Fibroblast of pulmonary artery (primary cell): ENCODE results near the gene TNK1.

Experiments used
- DNase-seq: peaks from one replicate; pipeline ENCODE4 v3.0.0-alpha.2; 2010; ENCODE audit warnings: low read depth
- H3K4me3 ChIP-seq: replicated peaks from 2 replicates; pipeline ENCODE4 v1.5.1; 2011; ENCODE audit warnings: low read depth, mild to moderate bottlenecking, control low read depth, low read length, moderate library complexity
- TF ChIP-seq, protein P1 (sequence below): IDR thresholded peaks from 2 replicates; pipeline ENCODE4 v1.5.1; 2011; ENCODE audit warnings: mild to moderate bottlenecking, control low read depth, low read length, inconsistent platforms; ENCODE audit errors: missing control alignments

TNK1 gene

DNA sequence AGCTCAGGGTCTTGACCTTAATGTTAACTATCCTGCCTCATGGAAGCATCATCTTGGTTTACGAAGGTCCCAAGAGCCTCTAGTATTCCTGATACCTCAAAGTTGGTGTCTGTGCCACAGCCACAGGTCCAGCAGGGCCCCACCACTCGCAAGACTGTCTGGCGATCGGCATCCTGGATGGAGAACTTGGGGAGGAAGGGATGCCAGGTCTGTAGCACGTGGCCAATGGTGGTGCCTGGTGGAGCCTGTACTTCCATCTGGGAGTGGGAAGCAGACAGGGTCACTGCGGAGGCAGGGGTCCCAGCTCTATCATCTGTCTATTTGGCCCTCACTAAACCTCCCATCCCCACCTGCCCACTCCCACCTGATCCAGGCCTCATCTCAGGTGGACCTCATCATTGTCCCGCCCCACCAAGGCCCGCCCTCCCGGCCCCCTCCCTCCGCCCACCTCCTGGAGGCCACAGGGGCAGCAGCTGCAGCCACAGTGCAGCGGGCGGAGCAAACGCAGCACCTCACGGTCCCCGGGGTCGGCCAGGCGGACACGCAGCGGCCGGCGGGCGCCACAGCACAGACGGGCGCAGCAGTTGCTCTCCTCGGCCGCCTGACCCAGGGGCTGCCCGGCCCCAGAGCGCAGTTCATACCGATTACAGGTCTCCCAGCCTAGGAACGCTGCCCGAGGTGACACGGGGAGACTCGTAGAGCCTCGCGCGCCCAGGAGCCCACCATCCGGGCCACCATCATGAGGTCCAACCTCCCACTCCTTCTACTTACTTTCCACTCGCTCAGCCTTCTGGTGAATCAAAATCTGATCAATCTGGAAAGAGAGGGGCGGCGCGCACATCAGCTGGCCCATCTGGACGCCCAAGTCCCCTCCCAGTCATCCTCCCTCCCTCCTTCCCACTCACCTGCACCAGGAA is 12.1 kb downstream of the TNK1 start:
- DNase-seq, result no peak
- H3K4me3 ChIP-seq, result peak overlapping the region; percentile 82
- TF ChIP-seq, protein P1, sequence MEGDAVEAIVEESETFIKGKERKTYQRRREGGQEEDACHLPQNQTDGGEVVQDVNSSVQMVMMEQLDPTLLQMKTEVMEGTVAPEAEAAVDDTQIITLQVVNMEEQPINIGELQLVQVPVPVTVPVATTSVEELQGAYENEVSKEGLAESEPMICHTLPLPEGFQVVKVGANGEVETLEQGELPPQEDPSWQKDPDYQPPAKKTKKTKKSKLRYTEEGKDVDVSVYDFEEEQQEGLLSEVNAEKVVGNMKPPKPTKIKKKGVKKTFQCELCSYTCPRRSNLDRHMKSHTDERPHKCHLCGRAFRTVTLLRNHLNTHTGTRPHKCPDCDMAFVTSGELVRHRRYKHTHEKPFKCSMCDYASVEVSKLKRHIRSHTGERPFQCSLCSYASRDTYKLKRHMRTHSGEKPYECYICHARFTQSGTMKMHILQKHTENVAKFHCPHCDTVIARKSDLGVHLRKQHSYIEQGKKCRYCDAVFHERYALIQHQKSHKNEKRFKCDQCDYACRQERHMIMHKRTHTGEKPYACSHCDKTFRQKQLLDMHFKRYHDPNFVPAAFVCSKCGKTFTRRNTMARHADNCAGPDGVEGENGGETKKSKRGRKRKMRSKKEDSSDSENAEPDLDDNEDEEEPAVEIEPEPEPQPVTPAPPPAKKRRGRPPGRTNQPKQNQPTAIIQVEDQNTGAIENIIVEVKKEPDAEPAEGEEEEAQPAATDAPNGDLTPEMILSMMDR, result no peak

DNA sequence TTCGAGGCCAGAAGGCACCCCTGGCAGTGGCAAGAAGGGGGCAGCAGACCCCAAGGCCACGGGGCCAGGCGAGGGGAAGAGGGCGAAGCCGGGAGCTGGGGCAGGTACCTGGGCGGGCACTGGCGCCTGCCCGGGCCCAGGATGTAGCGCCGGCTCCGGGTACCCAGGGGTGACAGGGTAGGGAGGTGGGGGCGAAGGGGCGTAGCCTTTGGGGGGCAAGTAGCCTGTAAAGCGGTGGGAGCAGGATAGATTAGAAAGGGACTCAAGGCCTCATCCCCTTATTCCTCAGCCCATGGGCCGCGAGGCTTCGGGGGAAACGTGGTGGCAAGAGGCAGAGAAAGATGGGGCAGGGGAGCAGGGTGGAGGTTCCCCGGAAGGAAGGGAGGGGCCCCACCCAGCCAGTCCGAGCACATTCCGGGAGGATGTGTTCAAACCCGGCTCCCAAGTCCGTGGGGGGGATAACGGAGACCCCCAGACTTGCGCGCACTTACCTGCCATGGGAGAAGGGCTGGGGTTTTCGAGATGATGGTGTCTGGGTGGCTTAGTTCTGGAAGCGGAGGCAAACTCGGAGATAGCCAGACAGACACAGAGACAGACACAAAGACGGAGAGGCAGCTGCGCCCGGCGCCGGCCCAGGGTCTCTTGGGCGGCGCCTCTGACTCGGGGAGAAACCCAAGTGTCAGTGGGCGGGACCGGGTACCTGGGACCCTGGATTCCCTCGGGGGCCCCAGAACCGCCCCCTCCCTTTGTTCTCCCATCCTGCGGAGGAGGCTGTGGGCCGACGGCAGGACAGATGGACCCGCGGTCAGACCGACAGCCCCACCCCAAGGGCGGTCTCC is 12.9 kb downstream of the TNK1 start:
- H3K4me3 ChIP-seq, result peak overlapping the region; percentile 82
- TF ChIP-seq, protein P1, result no peak
- DNase-seq, result no peak

DNA sequence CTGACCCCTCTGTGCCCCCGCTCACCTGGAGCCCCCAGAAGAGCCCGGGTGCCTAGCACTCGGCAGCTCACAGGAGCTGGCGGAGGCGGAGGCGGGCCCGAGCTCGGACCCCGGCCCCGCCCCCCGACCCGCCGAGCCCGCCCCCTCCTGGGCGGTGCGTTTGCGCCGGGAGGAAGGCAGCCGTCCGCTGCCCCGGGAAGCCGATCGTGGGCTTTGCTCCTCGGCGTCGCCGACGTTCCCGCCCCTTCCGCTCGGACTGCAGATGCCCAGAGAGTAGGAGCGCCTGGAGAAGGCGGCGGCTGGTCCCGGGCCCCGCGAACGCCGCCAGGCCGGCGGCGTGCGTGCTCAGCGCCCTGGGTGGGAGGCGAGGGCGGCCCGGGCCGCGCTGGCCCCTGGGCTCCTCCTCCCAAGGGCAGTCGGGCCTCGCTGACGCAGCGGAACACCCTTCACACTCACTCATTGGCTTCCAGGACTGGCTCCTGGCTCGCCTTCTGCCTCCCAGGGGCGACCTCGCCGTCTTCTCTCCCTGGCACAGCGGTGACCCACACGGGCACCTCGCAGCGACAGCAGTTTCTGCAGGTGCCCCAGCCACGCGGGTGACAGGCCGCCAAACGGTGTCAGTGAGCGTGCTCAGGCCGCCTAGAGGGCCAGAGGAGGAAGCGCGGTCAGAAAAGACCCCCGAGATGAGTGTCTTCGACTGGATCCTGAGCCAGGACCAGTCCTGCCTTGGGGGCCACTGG is 13.7 kb downstream of the TNK1 start, which contains the start of gene PLSCR3:
TSS of gene PLSCR3 (minus strand) at position 74 of the 740 bp plus-strand sequence. CDS start 415 bp downstream, outside the sequence.
- DNase-seq, result peak; percentile 87
- H3K4me3 ChIP-seq, result peak within 1 kb of the TSS; percentile 82
- TF ChIP-seq, protein P1, result peak; percentile 41

DNA sequence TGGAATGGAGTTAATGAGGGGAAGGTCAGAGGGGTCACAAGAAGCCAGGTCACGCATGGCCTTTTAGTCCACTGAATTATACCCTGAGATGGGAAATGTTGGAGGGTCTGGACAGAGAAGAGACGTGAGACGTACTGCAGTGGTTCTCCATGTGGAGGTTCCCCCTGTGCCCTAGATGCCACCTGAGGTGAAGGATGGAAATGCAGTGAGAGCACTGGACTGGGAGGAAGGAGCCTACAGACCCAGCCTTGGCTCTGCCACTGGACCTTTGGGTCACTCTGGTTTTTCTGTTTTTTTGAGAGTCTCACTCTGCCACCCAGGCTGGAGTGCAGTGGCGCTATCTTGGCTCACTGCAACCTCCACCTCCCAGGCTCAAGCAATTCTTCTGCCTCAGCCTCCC is 15.3 kb downstream of the TNK1 start:
- DNase-seq, result no peak
- H3K4me3 ChIP-seq, result no peak overlapping the region
- TF ChIP-seq, protein P1, result no peak

DNA sequence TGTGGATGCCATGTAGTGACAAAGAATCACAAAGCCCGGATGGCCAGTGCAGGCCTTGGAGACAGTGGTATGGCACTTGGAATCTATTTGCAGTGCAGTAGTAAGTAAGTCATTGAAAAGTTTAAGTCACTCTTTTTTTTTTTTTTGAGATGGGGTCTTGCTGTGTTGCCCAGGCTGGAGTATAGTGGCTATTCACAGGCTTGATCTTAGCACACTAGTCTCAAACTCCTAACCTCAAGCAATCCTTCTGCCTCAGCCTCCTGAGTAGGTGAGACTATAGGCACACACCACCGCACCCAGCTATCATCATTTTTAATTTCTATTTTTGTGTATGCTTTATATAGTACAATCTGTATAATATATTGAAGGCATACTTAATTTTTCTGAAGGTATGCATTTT is 17.7 kb downstream of the TNK1 start:
- DNase-seq, result no peak
- TF ChIP-seq, protein P1, result no peak
- no peak overlapping the region for H3K4me3 ChIP-seq

DNA sequence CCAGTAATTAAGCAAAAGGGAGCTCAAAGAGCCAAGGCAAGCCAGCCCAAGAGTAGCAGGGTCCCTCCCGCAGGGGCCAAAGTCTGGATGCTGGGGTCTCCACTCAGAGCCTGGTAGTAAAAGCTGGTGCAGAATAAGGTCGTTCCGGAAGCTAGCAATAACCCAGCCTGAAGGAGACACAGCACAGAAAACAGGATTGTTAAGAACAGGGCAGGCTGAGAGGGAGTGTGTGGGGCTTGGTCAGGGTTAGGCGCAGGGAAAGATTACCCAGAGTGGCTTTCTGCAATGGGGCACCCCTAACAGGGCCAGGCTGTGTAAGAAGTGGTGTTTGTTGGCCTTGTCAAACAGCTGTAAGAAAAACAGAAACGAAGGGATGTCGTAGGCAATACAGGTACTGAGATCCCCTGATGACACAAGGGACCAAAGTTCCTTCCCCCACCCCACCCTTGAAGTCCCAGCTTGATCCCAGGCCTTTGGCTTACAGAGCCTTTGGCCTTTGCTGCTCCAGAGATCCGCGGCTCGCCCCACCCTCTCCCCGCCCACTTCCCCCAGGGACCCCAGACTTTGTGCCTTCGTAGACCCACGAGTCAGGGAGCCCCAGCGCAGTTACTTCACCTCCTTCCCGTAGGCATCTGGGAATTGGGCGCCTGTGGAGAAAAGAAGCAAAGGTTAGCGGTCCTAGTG is 22.3 kb downstream of the TNK1 start:
- no peak for DNase-seq

More for the DNA sequence above, 22.3 kb downstream of the TNK1 start:
- H3K4me3 ChIP-seq, result peak overlapping the region; percentile 73
- TF ChIP-seq, protein P1, result no peak
